ENCODE measurements around the gene PHKA2. TPM values are rescaled to one million over a fixed set of nuclear protein-coding genes. Genes with fewer than 3 reads are reported as not detected.
A peak's percentile ranks its signal among the peaks of the same experiment; 100 is the strongest.
"Not testable (repeated sequence)": the region's sequence is repeated elsewhere in the genome, so short reads cannot be mapped to it uniquely, and the experiment has no call there.

The PHKA2 gene
- total RNA-seq, 1 experiment from 2014 or later: 8.0 TPM

DNA sequence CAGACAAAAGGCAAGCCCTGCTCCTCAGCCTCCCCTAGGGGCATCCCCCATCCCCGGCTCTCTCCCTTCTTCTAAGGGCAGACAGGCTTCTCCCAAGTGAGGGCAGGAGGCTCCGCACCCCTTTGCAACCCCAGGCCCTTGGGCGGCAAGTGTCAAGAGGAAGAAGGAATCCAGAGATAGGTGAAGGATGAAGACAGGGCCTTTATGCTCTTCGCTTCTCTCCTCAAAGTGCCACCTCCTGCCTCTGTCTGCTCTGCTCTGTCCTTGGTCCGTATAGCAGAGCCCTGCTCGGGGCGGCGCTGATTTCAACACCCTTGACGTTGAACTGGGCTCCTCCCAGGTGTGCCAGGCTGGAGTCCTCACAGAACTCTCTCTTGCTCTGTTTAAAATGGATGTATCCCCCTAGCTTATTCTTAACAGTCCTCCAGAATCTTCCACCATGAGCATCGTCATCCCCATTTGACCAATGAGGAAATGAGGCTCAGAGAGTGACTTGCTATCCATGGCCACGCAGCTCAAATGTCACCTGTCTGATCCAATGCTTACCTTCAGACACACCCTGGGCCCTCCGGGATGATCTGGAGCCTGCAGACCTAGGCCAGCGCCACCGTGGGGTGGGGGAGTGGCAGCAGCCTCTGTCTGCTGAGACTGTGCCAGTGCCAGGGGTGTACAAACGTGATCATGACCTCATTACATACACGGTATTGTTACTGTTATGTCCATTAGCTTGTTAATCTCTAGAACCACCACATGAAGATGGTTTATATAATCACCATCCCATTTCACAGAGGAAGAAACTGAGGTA, 99.8 kb downstream of the PHKA2 start:
- in situ Hi-C loops (cut with HindIII; ENCODE audit: low pct_unique_long_range_greater_than_20kb, low sequenced_read_pairs): no loop called here
- DNase-seq (ENCODE audit: low read depth): no peak

DNA sequence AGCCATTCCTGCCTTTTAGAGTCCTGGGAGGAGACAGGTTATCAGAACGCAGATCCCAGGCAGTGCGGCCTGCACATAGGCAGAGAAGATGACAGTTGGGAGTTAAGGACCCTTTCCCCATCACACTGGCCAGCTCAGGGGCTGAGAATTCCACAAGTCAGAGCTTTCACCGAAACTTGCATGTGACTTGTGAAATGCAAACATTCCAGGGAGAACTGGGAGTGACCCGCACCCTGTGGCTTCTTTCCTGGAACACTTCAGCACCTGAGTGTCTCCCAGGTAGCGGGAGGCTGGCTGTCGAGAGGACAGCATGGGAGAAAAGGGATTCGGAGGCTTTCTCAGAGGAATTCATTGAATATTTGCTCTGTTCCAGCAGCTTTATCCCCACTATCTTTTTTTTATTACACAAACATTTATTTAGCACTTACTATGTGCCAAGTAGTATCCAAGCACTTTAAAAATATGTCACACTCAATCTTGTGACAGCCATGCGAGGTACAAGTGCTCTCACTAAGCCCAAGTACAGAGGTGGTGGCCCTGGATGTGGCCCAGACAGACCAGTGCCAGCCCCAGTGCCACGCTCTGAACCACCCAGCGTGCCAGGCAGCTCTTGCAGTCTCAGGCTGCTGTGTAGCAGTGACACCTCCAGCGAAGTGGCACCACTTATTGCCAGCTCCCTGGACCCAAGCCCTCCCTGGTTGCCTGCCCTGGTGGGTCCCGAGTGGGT, 100.5 kb downstream of the PHKA2 start:
- in situ Hi-C loops (cut with HindIII; ENCODE audit: low pct_unique_long_range_greater_than_20kb, low sequenced_read_pairs): no loop called here
- no peak for DNase-seq (ENCODE audit: low read depth)

DNA sequence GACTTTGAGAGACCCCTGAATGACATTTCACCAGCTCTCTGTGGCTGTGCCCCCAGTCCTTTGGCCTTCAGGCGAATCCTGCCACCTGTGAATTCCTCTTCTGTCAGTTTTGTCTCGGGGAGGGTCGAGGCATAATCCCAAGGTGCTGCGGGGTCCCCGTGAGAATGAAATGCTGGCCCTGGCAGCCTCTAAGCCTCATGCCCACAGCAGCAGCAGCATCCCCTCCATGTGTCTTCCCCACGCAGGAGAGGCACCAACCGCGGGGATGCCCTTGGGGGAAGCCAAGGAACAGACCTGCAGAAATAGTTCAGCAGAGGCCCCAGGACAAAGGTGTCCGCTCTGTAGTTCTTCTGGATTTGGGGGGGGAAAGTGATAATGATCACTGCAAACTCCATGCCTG, 104.8 kb downstream of the PHKA2 start:
- in situ Hi-C loops (cut with HindIII; ENCODE audit: low pct_unique_long_range_greater_than_20kb, low sequenced_read_pairs): no loop called here
- DNase-seq (ENCODE audit: low read depth): no peak

DNA sequence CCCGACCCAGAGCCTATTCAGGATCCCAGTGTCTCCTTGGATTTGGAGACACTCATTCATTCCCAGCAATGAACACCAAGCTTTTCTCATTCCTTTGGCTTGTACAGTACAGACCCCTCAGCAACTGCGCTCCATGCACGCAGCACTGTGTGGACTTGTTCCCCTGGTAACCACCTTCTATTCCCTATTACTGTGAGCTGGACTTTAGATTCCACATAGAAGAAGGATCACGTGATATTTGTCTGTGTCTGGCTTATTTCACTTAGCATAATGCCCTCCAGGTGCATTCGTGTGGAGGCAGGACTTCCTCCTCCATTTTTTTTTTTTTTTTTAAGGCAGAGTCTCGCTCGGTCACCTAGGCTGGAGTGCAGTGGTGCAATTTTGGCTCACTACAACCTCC, 106.4 kb downstream of the PHKA2 start:
- in situ Hi-C loops (cut with HindIII; ENCODE audit: low pct_unique_long_range_greater_than_20kb, low sequenced_read_pairs): no loop called here
- DNase-seq (ENCODE audit: low read depth): no peak

DNA sequence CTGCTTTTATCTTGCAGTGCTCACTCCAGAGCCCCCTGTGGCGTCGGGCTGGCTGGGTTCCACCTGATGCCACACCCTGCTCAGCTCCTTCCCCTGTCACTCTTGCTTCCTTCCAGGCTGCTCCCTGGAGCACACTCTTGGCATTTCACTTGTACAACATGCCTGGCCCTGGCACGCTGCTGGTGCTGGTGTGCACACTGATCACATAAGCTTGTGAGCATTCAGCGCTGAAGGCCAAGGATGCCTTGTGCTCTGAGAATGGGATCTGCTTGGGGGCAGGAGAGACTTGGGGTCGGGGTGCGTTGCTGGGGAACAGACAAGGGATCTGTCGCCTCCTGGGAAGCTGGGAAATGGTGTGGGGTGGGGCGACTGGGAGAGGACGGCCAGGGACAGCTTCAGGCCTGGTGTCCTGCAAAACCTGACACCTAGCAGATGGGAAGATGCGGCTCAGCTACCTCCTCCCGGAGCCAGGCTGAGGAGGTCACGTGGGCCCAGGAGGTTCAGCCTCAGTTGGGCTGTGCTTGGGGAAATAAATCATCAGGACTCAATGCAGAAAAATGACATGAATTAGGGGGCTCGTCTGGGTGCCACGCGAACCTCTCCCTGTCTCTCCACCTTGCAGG, 108.5 kb downstream of the PHKA2 start:
- no peak for DNase-seq (ENCODE audit: low read depth)
- in situ Hi-C loops (cut with HindIII; ENCODE audit: low pct_unique_long_range_greater_than_20kb, low sequenced_read_pairs): no loop called here

DNA sequence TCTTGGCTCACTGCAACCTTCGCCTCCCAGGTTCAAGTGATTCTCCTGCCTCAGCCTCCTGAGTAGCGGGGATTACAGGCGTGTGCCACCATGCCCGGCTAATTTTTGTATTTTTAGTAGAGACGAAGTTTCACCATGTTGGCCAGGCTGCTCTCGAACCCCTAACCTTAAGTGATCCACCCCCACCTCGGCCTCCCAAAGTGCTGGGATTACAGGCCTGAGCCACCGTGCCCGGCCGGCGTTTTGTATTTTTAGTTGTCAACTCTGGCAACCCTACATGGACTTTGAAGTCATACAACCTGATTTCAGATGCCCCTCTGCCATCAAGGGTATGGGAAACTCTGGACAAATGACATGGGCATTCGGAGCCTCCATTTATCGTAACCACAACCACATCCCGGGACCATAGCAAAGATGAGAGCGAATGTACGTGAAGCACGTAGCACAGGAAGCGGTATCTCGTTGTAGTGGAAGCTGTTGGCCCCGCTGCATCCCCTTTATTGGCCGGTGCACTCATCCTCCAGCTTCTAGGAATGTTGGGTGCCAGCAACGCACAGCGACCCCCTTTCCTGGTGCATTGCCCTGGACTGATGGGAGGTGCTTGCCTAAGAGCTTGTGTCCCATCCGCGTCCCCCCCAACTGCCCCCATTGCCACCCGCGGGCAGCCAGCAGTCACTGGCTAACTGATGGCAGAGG, 109.2 kb downstream of the PHKA2 start:
- DNase-seq (ENCODE audit: low read depth): no peak
- in situ Hi-C loops (cut with HindIII; ENCODE audit: low pct_unique_long_range_greater_than_20kb, low sequenced_read_pairs): no loop called here

DNA sequence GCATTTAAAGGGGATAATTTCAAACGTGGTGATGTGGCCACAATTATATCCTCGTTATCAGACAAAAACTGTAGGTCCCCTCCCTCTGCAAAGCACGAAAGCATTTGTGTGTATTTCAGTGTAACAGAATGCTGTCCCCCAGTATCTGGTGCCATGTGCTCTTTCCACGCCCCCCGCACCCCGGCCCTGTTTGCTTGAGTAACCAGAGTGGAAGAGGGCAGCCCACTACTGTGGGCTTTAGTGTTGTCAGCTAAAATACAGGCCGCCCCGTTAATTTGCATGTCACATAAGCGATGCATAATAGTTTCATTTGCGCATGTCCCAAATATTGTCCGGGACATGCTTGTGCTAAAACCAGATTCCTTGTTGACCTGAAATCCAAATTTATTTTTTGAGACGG, 110.1 kb downstream of the PHKA2 start:
- no peak for DNase-seq (ENCODE audit: low read depth)
- in situ Hi-C loops (cut with HindIII; ENCODE audit: low pct_unique_long_range_greater_than_20kb, low sequenced_read_pairs): no loop called here

DNA sequence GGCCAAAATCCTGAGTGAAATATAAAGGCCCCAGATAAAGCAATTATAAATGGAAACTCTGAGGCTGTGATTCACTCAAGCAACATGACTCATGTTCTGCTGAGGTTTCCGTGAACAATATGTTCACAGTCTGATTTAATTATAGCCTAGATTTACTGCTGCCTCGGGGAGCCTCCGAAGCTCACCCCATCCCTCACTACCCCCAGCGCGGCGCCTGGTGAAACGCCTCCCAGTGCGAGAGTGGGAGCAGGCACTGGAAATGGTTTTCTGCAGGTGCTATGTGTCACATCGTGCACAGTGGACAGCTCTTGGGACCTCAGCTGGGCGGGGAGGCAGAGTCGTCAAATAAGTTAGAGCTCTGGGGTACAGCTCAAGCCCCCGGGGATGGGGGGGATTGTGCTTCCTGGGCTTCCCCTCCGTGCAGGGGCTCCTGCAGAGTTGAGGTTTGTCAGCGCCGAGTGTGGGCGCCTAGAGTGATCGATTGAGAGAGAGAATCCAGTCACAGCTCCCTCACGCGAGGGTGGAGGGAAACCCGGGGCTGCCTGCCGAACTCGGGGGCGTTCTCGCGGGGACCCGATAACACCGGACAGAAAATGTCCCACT, 110.6 kb downstream of the PHKA2 start:
- in situ Hi-C loops (cut with HindIII; ENCODE audit: low pct_unique_long_range_greater_than_20kb, low sequenced_read_pairs): no loop called here
- peak; percentile 21 for DNase-seq (ENCODE audit: low read depth)

DNA sequence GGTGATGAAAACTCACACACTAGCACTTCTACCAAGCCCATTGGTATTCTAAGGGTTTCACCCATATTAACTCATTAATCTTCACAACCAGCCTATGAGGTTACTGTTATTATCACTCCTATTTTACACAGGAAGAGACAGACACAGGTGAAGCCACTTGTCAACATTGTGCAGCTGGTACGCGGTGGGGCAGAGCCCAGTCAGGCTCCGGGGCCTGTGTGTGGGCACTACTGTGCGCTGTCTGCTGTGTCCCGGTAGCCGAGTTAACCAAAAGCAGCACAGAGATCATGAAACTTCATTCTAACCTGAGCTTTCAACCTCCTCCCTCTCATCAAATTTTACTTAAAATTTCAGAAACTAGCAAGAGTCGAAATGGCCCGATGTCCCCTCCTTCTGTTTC, 111.3 kb downstream of the PHKA2 start:
- in situ Hi-C loops (cut with HindIII; ENCODE audit: low pct_unique_long_range_greater_than_20kb, low sequenced_read_pairs): no loop called here
- DNase-seq (ENCODE audit: low read depth): no peak

DNA sequence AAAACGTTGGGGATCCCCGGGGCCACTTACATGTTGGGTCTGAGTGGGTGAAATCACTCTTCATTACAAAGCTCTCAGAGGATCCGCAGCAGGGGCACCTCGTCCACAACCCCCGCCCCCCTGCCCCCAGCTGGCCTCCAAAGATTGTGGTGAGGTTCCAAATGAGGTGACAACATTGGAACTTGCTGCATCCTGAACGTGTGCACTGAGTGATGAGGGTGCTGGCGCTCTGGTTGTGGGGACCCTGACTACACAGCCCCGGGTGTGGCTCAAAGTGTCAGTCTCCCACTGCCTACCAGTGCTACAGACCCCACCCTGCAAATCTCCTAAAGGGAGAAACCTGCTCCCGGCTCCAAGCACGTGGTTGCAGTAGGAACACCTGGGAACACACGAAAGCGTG, 111.9 kb downstream of the PHKA2 start:
- in situ Hi-C loops (cut with HindIII; ENCODE audit: low pct_unique_long_range_greater_than_20kb, low sequenced_read_pairs): no loop called here
- no peak for DNase-seq (ENCODE audit: low read depth)

DNA sequence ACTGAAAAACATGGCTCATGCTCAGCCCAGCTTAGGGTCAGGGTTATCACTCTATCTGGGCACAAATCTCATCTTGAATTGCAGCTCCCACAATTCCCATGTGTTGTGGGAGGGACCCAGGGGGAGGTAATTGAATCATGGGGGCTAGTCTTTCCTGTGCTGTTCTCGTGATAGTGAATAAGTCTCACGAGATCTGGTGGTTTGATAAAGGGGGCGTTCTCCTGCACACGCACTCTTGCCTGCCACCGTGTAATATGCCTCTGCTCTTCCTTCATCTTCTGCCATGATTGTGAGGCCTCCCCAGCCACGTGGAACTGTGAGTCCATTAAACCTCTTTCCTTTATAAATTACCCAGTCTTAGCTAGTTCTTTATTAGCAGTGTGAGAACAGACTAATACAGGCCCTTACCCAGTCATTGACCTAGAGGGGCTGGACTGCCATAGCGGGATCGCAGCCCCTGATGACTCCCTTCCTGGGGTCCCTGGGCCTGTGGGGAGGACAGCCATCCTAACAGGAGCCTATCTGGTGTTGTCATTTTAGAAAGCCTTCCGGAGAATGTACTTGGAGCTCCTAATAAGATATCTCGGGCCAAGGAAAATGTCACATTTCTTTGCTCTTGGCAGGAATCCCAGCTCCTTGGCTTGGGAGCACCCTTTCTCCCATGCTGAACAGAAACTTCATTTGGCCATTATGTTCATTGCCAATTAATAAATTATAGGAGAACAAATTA, 112.6 kb downstream of the PHKA2 start:
- in situ Hi-C loops (cut with HindIII; ENCODE audit: low pct_unique_long_range_greater_than_20kb, low sequenced_read_pairs): no loop called here

DNA sequence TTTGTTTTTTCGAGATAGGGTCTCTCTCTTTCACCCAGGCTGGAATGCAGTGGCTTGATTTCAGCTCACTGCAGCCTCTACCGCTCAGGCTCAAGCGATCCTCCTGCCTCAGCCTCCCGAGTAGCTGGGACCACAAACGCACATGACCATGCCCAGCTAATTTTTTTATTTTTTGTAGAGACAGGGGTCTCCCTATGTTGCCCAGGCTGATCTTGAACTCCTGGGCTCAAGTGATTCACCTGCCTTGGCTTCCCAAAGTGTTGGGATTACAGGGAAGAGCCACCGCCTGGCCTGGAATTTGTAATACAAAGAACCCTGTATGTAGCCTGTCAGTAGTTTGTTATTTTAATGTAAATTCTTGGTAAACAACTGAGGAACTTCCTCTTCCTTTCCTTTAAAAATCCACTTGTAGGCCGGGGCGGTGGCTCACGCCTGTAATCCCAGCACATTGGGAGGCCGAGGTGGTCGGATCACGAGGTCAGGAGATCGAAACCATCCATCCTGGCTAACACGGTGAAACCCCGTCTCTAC, 119.5 kb downstream of the PHKA2 start:
- no peak for DNase-seq (ENCODE audit: low read depth)
- in situ Hi-C loops (cut with HindIII; ENCODE audit: low pct_unique_long_range_greater_than_20kb, low sequenced_read_pairs): no loop called here

More for the DNA sequence above, 112.6 kb downstream of the PHKA2 start:
- no peak for DNase-seq (ENCODE audit: low read depth)

DNA sequence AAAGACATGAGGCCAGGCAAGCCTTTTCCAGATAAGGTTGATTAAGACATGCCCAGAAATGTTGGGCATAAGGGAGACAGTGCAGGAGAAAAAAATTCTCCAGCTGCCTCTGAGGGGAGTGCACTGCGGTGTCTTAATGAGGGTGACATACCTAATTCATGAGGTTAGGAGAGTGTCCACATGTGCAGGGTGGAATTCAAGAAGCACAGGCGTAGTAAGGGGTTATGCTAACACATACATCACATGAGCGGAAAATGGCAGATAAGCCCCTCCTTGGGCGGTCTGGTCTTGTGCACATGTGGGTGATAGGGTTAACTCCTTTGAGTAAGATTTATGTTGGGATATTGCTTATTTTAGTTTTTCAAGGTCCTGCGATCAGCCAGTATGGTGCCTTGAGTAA, 122.4 kb downstream of the PHKA2 start:
- in situ Hi-C loops (cut with HindIII; ENCODE audit: low pct_unique_long_range_greater_than_20kb, low sequenced_read_pairs): no loop called here
- DNase-seq (ENCODE audit: low read depth): no peak

DNA sequence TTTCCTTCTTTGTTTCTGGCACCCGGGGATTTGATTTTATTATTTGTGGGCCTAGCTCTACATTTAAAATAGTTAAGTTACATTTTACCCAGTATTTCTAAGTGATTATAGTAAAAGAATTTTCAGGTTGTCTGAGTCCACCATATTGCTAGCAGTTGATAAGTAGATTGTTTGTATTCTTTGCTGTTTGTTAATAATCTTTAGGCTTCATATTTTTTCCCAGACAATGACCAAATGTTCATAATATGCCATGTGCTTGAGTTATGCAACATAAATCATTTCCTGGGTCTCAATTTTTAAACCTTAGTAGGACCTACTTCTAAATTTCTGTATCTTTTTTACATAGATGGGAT, 127.3 kb downstream of the PHKA2 start:
- DNase-seq (ENCODE audit: low read depth): no peak
- in situ Hi-C loops (cut with HindIII; ENCODE audit: low pct_unique_long_range_greater_than_20kb, low sequenced_read_pairs): no loop called here

DNA sequence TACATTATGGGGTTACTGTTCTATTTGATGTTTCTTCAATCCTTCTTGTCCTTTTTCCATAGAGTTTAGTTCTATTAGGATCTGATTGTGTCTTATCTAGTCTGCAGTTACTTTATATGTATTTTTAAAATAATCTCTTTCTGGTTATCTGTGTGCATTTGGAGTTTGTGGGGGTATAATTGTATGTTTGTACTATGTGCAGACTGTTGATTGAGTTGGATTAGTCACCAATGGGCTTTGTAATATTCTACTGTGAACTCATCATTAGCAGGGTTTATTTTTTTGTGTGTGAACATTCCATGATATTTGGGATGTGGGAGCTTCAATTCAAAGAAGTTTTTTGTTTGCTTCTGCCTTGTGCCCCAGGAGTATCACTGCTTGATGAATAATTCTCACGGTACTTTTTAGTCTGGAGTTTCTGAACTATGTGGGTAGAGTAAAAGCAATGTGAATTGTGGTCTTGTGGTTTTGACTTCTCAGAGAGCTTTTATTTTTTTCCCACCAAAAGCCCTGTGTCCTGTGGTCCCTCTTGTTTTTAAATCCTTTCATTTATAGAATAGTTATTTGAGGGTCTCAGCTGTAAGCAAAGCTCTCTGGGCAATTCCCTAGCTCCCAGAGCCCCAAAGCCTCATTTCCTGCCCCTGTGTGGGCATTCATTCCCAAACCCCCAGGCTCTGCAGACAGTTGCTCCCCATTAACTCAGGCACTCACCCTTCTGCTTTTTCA, 127.8 kb downstream of the PHKA2 start:
- no peak for DNase-seq (ENCODE audit: low read depth)
- in situ Hi-C loops (cut with HindIII; ENCODE audit: low pct_unique_long_range_greater_than_20kb, low sequenced_read_pairs): no loop called here

DNA sequence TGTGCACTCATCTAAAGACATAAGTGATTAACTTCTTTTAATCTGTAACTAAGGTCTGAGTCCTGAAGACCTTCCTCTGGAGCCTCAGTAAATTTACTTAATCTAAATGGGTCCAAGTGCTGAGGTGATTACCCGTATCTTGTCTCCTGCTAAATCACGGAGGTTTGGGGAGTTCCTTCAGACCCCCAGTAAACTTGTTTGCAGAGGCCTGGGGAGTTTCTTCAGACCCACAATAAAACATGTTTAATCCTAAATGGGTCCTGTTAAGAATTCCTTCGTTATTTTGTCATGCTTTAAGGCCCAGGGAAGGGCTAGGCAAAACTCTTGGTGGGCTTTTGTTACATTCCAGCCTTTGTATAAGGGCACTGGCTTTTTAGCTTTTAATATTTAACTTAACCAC, 136.0 kb downstream of the PHKA2 start:
- peak; percentile 16 for DNase-seq (ENCODE audit: low read depth)
- in situ Hi-C loops (cut with HindIII; ENCODE audit: low pct_unique_long_range_greater_than_20kb, low sequenced_read_pairs): not testable (repeated sequence)
